Activated CD4-positive, alpha-beta T cell treated with anti-CD3 and anti-CD28 coated beads, Interleukin-2, Interleukin-4, amounts not matched to agents 100 ng/mL and 50 ng/mL, durations not matched to agents 16 hours and 8 hours (primary cell): ENCODE results near the gene PAK1.

Experiments used
- DNase-seq: peaks from one replicate; pipeline ENCODE4 v3.0.0-alpha.2; 2020; ENCODE audit warnings: low spot score

PAK1 gene

GRCh38 chr11:77474684-77475060 is 778 bp upstream of the PAK1 start:
- no peak for DNase-seq

- DNase-seq, result no peak
Observed at GRCh38 chr11:77472991-77473800, 698 bp downstream of the PAK1 start.

GRCh38 chr11:77471558-77472193 is 2.2 kb downstream of the PAK1 start:
- DNase-seq, result no peak

- DNase-seq, result no peak
Observed at GRCh38 chr11:77470971-77471370, 2.9 kb downstream of the PAK1 start.

- DNase-seq, result no peak
Observed at GRCh38 chr11:77470504-77470903, 3.4 kb downstream of the PAK1 start.

- no peak for DNase-seq
Observed at GRCh38 chr11:77468527-77468926, 5.4 kb downstream of the PAK1 start.

GRCh38 chr11:77467993-77468392 is 5.9 kb downstream of the PAK1 start:
- no peak for DNase-seq

- DNase-seq, result no peak
Observed at GRCh38 chr11:77467233-77467632, 6.7 kb downstream of the PAK1 start.

GRCh38 chr11:77457340-77457739 is 16.6 kb downstream of the PAK1 start:
- DNase-seq, result no peak

- no peak for DNase-seq
Observed at GRCh38 chr11:77455740-77456139, 18.2 kb downstream of the PAK1 start.

GRCh38 chr11:77454867-77455655 is 18.8 kb downstream of the PAK1 start:
- DNase-seq, result no peak

- DNase-seq, result no peak
Observed at GRCh38 chr11:77450227-77450626, 23.7 kb downstream of the PAK1 start.

GRCh38 chr11:77449784-77450183 is 24.1 kb downstream of the PAK1 start:
- no peak for DNase-seq

GRCh38 chr11:77449060-77449521 is 24.8 kb downstream of the PAK1 start:
- DNase-seq, result no peak

- no peak for DNase-seq
Observed at GRCh38 chr11:77448269-77448668, 25.6 kb downstream of the PAK1 start.

- DNase-seq, result no peak
Observed at GRCh38 chr11:77446911-77447629, 26.8 kb downstream of the PAK1 start.

GRCh38 chr11:77444261-77444660 is 29.6 kb downstream of the PAK1 start:
- DNase-seq, result no peak

- DNase-seq, result no peak
Observed at GRCh38 chr11:77442394-77443053, 31.4 kb downstream of the PAK1 start.

GRCh38 chr11:77441426-77441825 is 32.5 kb downstream of the PAK1 start:
- no peak for DNase-seq

- DNase-seq, result no peak
Observed at GRCh38 chr11:77440678-77441077, 33.2 kb downstream of the PAK1 start.

- no peak for DNase-seq
Observed at GRCh38 chr11:77438487-77438886, 35.4 kb downstream of the PAK1 start.

- no peak for DNase-seq
Observed at GRCh38 chr11:77436969-77437368, 36.9 kb downstream of the PAK1 start.
